Uterus (tissue), 2 donors: ENCODE data around the gene CIPC.

Experiments used
- CTCF ChIP-seq, 4 experiments: fragments of 200-600 bp in 2 of 4; fragments of 450-650 bp in 2 of 4; sonication (generic) in 2 of 4; IDR thresholded peaks; one replicate each; pipeline ENCODE4 v1.5.1; 2016 to 2019; ENCODE audit warnings: antibody characterized with exemption in 4 of 4, mild to moderate bottlenecking in 2 of 4, moderate library complexity in 1 of 4
- POLR2A ChIP-seq, 2 donors: fragments of 450-650 bp; IDR thresholded peaks; one replicate each; pipeline ENCODE4 v1.6.1; 2016; ENCODE audit warnings: antibody characterized with exemption in 2 of 2, mild to moderate bottlenecking in 1 of 2, moderate library complexity in 1 of 2

GRCh38 chr14:77120771-77121743 lies 23.0 kb downstream of the CIPC start:
- TF ChIP-seq CTCF (IDR thresholded peaks at IDR 0.05) (no peak), POLR2A (IDR thresholded peaks at IDR 0.05) (no peak)
